ENCODE data around the gene VPS26B. TPM values are rescaled to one million over a fixed set of nuclear protein-coding genes. Genes with fewer than 3 reads are reported as not detected.
"Not testable (repeated sequence)": the region's sequence is repeated elsewhere in the genome, so short reads cannot be mapped to it uniquely, and the experiment has no call there.

The VPS26B gene
- total RNA-seq, 1 donor from 2014 or later, result 35.3 TPM

DNA sequence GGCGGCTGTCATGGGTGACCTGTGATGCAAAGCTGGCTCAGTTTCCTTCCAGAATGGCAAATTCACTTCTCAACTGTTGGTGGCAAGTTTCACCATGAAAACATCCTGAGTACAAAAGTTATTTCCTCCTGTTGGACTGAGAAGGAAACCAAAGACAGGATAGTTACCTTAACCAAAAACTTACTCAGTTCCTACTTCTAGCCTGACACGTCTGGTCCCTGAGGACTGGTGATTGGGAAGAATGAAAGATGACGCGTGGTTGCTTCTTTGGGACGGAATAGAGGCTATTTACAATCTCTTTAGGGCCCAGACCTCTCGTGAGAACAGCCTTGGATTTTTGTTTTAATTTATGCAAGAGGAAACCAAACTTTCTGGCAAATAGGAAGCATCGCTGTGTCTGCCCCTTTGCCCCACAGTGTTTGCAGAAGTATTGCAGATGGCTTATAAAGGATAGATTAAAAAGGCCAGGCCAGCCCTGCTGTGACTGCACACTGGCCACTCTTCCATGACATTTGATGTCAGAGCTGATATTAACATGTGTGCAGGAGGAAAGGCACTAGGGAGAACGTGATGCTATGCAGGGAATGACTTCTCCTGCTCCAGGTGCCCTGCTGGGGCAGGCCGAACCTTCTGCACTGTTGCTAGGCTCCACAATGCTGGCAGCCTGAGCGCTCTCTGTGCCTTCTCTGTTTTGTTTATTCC lies 7.6 kb downstream of the VPS26B start:
- no peak for DNase-seq

DNA sequence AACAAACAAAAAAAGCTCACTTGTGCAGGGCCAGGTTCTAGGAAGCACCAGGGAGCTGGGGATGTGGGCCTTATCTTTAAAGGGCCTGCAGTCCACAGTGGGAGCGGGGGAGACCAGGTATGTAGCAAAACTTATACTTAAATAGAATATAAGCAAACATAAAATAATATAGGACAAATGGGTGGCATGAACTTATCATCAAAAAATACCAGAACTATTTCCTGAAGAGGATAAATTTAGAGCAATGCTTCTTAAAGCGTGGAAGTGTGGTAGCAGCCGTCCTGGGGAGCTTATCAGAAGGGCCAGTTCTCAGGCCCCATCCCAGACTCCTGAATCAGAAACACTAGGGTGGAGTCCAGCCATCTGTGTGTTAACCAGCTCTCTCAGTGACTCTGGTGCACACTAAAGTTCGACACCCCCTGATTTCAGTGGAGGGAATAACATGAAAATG lies 9.3 kb downstream of the VPS26B start:
- no peak for DNase-seq

DNA sequence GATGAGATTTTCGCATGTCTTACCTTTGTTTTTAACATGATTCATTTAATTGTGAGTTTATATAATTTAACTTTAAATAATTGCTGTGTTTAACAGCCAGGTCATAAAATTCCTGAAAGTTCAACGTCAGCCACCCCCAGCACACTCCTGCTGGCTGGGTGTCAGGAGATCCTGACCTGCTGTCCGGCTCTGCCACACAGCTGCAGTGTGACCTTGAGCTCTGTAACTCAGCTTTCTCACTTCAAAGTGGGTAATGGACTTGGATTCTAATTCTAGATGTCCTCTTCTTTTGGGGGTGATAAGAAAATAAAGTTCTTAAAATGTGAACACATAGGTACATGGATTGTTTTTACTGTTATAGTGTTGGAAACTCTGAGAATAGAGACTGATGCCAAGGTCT lies 10.9 kb downstream of the VPS26B start:
- DNase-seq, result no peak

DNA sequence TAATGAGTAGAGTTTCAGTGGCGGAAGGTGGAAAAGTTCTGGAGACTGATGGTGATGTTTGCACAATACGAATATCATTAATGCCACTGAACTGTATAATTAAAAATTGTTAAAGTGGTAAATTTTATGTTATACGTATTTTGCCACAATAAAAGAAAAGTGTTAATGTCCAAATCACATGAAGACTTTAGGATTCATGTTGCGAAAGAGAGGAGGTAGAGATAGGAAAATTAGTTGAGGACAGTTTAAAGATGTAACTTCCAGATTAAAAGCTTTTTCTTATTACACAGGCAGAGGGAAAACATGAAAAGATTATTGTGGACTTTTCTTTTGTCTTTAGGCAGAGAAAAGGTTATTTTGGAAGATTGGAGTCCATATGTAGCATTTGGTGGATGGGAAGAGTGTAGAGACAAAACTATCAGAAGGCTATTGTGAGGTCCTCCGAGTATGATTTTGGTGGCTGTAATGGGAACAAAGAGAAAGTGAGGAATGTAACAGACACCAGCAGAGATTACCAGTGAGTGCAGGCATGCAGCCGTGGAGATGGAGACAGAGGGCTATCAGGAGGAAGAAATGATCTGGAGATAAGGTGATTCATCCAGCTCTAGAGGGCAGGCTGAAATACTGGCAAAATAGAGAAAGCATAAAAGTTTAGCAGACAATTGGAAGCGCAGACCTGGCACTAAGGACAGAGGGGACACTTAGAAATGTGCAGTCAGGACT lies 12.5 kb downstream of the VPS26B start:
- no peak for DNase-seq

DNA sequence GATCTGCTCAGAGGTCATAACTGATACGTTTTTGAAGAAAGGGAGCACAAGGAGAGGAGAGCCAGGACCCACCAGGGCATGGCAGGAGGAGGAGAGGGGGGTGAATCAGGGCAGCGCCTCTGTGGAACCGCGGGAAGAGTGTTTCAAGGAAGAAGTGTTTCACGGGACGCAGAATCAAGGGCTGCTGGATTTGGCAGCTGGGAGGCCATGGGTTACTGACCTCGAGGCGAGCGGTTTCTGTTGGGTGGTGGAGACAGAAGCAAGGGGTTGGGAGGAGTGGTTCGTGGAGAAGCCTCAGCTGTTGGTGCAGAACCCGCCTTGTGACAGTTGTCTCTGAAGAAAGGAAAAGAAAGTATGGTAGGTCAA lies 13.1 kb downstream of the VPS26B start:
- DNase-seq, result no peak

DNA sequence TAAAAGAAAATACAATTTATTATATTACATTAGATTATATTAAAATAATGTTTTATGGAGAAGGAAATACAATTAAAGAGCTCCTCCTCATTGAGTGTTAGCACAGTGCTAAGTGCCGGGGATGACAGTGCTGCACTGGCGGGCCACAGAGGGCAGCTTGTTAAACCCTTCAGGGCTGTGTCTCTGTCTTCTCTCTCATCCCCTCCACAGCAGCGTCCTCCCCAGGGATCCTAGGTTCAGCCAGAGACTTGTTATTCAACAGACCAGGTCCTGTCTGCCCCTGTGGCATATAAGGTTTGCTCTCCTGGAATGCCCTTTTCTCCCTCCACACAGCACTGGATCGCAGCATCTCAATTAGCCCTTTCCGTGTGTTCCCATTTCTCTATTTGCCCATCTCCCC lies 14.5 kb downstream of the VPS26B start:
- no peak for DNase-seq

DNA sequence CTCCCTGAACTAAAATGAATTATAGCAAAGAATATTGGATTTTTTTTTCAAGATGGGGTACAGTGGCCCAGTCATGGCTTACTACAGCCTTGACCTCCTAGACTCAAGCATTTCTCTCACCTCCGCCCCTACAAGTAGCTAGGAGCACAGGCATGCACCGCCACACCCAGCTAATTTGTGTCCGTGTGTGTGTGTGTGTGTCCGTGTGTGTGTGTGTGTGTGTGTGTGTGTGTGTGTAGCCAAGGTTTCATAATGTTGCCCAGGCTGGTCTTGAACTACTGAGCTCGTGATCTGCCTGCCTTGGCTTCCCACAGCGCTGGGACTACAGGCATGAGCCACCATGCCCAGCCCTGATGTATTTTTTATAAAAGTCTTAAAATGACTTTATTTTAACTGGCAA lies 16.1 kb downstream of the VPS26B start:
- no peak for DNase-seq

DNA sequence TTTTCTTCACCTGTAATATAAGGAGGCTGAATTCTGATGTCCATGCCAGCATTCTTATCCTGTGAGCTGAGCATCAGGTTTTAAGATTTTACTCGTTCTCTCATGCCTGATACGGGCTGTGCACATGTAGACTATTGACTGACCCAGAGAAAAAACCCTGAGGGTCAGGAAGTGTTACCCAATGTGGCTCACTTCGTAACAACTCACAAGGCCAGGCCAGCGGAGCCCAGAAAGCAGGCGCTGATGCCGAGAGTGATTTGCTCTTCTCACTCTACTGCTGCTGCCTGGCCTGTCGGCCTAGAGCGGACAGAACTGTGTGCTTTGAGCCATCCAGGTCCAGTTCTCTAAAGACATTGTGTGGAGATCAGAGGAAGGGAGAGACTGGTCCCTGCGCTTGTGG lies 17.9 kb downstream of the VPS26B start:
- no peak for DNase-seq

DNA sequence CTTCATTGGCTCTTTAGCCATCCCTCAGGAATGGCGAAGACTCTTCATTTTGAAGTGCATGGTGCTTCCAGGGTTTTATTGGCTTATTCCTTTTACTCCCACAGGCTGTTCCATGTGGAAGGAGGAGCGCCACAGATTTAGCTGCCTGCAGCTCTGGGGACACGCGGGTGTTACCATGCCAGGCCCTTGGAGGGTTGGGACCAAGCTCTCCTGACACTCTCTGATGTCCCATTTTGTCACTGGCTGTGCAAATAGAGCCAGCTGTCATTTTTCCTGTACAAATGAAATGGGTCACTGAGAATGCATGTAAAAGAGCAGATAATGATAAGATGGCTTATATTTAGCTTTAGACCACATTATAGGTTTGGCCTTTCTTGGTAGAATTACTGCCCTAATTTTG lies 19.4 kb downstream of the VPS26B start:
- DNase-seq, result no peak

DNA sequence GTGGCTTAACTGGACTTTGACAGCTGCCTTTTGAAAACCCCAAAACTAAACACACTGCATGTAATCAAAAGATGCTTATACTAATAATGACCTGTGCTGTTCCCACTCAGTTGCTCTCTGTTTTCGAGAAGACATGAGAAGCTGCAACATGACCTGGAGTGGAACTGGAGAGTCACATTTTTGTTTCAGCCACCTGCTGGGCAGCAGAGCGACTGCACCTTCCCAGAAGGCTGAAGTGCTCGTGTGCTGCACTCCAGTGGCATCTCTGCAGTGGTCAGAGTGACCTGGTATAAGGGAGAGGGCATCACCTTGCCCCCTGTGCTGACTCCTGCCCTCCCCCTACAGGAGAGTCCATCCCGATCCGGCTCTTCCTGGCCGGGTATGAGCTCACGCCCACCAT lies 20.1 kb downstream of the VPS26B start:
- no peak for DNase-seq

DNA sequence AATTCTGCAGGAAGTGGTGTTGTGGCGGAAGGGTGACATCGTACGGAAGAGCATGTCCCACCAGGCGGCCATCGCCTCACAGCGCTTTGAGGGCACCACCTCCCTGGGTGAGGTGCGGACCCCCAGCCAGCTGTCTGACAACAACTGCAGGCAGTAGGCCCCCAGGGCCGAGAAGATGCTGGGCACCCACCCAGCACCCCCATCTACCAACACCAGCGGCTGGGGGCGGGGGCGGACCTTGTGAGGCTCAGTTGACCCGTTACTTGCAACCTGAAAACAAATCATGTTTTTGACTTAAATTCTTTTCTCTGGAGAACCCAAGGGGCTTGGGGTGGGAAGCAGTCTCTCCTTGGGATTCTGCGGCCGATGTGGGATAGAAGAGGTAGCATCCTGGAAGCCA lies 21.0 kb downstream of the VPS26B start:
- no peak for DNase-seq

DNA sequence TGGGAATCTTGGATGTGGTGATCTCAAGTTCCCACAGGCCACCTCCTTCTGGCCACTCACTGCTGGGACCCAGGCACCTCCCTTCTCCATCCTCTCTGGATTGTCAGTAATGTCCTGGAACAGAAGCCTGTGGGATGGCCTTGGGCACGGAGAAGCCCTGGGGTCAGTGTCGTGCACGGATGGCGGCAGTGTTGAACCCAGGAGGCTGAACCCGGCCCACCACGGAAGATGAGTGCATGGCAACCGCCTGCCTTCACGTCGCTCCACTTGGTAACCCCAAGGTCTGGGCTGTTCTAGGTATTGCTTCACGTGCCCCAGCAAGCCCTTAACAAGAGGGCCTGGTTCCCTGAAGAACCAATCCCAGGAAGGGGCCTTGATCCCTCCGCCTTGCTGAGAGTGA lies 21.6 kb downstream of the VPS26B start:
- no peak for DNase-seq

DNA sequence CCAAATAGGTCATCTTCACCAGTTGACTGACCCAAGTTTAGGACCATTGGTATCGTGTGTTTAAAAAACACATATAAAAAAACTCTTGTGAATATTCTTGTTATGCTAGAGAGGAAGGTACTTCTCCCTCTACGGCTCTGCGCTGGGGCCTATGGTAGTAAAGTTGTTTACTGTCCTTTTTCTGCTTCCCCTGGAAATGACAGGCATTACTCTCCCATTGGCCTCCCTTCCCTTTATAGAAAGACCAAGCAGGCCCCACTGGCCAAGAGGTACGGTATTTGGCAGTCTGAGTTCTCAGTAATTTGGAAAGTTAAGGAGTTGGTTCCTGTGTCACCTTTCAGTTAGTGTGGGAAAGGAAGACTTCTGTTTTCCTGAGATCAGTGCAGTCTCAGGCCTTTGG lies 22.2 kb downstream of the VPS26B start:
- no peak for DNase-seq

DNA sequence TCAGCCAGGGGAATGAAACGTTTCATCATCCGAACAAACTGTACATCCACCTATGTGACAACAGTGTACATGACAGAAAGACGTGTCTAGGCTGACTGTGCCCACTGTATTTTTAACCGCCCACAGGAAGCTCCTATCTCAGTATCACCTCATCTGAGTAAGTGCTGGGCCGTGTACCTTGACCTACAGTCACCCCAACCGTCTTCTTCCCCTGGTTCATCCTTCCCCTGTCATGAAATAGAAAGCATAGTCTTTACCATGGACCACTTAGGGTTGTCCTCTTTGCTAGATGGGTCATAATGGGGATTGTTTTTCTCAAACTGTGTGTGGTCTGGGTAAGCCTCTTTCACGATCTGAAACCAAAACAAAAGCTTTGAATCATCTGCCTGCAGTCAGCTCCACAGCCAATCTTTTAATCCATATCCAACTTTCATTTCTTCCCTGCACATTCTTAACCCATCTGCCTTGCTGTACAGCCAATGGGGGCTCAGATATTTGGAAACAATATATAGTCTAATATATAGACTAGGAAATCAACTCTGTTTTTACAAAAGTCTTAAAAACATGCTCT lies 24.5 kb downstream of the VPS26B start:
- DNase-seq, result no peak

DNA sequence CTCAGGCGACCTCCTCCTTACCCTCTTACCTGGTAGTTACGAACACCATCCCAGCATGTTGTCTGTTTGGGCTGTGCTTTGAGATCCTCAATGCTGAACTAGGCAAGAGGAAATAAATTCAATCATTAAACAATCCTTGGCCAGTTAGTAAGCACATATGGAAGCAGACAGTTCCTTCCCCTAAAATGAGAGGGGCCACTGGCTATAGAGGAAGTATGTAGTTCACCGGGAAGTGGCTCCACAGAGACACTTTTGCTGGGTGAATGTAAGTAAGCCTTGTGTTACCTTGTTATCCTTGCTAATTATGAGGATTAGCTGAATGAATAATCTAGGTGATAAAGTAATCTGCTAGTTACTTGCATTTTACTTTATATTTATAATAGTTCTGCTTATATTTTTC lies 25.8 kb downstream of the VPS26B start:
- no peak for DNase-seq

DNA sequence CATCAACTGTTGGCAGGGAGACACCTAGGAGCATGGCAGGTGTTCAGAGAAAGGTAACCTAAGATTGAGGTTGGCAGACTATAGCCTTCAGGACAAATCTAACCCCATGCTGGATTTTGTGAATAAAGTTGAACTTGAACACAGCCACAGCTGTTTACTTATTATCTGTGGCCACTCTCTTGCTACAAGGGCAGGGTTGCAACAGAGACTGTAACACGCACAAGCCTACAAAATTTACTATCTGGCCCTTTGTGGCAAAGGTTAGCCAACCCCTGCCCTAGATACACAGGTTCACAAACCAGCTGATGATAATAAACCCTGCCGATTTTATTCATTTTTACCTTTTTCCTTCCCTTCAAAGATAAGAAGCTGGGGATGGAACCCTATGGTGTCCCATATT lies 26.2 kb downstream of the VPS26B start:
- no peak for DNase-seq

DNA sequence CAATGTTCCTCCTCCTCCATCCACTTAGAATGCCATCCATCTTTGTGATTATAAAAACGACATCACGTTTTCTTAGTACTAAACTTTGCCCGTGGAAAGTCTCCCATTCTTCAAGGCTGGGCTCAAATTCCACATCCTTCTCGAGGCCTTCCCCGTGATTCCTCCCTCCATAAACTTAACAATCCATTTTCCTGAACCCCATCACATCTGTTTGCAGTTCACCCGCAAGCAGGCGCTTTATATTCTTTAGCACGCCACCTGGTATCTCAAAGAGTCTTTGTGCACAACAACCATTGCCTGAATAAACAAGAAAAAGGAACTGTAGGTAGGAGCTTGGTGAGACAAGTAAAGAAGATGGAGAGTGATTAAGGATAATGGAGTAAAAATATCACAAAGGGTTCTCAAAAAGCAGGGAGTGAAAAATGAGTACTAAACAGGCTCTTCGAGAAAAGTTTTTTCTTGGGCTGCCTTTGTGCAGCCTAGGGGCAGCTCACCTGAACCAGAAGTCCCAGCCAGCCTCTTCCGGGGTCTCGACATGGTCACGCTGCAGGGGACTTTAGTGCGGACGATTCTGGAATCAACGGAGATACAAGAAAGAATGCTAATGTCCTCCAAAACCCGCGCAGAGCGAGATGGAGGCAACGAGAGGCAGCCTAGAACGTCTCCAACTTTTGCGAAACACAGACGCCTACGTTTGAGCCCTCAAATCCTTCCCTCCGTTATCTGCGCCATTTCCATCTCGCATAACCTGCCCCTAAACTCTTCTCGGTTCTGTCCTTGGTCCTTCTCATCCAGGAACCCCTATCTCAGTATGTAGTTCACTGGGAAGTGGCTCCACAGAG lies 28.1 kb downstream of the VPS26B start:
- no peak for DNase-seq

DNA sequence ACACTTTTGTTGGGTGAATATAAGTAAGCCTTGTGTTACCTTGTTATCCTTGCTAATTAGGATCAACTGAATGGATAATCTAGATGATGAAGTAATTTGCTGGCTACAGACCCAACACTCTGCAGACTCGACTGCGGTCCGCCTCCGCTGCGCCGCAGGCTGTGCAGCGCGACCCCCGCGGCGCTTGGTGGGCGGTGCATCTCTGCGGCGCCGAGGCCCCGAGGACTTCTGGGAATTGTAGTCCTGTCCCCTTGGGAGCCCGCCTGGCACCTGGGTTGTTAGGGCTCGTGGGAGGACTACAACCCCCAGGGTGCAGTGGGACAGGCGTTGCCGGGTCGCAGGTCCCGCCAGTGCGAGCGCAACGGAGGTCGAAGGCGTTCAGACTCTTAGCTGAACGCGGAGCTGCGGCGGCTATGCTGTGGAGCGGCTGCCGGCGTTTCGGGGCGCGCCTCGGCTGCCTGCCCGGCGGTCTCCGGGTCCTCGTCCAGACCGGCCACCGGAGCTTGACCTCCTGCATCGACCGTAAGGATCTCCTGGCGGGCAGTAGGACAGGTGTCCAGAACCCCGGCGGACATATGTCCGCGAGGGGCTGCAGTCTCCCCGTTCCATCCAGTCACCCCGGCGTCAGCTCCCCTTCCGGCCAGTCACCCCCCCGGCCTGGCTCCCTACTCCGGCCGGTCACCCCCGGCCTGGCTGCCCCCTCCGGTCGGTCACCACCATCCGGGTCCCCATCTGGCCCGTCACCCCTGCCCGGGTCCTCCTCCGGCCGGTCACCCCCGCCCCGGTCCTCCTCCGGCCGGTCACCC lies 28.9 kb downstream of the VPS26B start, which contains the start of the genes ACAD8 and THYN1:
Gene ACAD8 (plus strand): TSS at position 381 of the 806 bp plus-strand sequence. CDS start 33 bp downstream, at position 414.
Gene THYN1 (minus strand): TSS at position 165 of the 806 bp plus-strand sequence. CDS start 470 bp downstream, outside the sequence.
- DNase-seq, result peak; percentile 99

DNA sequence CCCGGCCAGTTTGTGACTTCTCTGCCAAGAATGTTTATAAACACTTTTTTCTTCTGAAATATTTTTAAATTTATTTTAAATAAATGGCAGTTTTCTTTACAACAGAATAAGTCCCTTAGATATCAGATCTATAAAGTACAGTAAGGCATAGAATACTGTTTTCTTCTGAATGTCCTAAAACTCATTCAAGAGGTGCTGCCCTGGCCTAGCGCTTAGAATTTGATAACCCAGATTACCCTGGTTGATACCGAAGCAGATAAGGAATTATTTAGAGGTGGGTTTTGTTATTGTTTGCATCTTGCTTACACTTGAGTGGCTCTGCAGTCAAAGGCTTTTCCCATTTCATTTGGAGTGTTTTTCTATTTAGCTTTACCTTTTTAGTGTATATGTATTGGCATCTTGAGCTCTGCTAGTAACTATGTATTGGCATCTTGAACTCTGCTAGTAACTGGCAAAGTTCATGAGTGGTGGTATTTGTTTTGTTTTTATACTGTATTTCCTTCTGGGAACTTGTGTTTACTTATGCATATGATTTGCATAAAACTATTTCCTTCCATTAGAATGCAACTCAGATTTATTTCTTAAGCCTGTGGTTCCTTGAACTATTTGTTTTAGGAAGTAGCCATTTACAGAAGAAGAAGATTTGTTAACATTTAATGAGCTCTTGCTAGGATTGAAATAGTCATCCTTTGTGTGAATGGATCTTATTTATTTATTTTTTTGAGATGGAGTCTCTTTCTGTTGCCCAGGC lies 30.1 kb downstream of the VPS26B start:
- DNase-seq, result no peak

DNA sequence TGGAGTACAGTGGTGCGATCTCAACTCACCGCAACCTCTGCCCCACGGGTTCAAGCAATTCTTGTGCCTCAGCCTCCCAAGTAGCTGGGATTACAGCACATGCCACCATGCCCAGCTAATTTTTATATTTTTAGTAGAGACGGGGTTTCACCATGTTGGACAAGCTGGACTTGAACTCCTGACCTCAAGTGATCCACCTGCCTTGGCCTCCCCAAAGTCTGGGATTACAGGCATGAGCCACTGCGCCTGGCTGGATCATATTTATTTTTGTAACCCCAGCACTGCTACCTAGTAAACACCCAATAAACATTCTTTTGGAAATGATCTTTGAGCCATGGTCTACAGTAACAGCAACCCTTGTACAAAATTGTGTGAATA lies 30.7 kb downstream of the VPS26B start:
- DNase-seq, result not testable (repeated sequence)

DNA sequence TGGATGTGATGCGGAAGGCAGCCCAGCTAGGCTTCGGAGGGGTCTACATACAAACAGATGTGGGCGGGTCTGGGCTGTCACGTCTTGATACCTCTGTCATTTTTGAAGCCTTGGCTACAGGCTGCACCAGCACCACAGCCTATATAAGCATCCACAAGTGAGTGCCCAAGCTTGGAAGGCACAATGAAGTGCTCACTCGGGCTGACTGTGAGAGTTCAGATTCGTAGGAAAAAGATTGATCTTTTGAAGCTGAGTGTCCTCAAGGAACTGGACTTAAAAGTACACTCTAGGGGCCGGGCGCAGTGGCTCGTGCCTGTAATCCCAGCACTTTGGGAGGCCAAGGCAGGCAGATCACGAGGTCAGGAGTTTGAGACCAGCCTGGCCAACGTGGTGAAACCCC lies 32.6 kb downstream of the VPS26B start:
- DNase-seq, result no peak

Measured in tongue (tissue), 2 donors.